Measurements from ENCODE around the gene DHRS1. TPM values are rescaled to one million over a fixed set of nuclear protein-coding genes. Genes with fewer than 3 reads are reported as not detected.

Gene DHRS1
- total RNA-seq, 1 donor from 2014 or later = 28.0 TPM

GRCh38 chr14:24255931-24256711 is 43.5 kb downstream of the DHRS1 start:
- no peak overlapping the region for H3K27ac ChIP-seq
- no peaks in the 10 kb centered on the region for H3K9me3 ChIP-seq
- intact Hi-C loops (cut with DNase I) = no loop called here
- DNase-seq (no peak), ATAC-seq (no peak)
- no peaks in the 10 kb centered on the region for H3K27me3 ChIP-seq
- H3K36me3 ChIP-seq = peaks cover 10% of the 10 kb centered on the region
- no peak for TF ChIP-seq CTCF (IDR thresholded peaks at IDR 0.05)
- no peak overlapping the region for H3K4me3 ChIP-seq
- peaks cover 5% of the 10 kb centered on the region for H3K4me1 ChIP-seq

GRCh38 chr14:24255438-24255837 is 44.1 kb downstream of the DHRS1 start:
- DNase-seq = no peak
- intact Hi-C loops (cut with DNase I) = no loop called here
- H3K4me3 ChIP-seq = no peak overlapping the region
- H3K36me3 ChIP-seq = peaks cover 10% of the 10 kb centered on the region
- no peak for TF ChIP-seq CTCF (IDR thresholded peaks at IDR 0.05)
- H3K27ac ChIP-seq = no peak overlapping the region
- no peaks in the 10 kb centered on the region for H3K27me3 ChIP-seq
- H3K9me3 ChIP-seq = no peaks in the 10 kb centered on the region
- peaks cover 5% of the 10 kb centered on the region for H3K4me1 ChIP-seq
- ATAC-seq = no peak

- intact Hi-C loops (cut with DNase I) = no loop called here
- DNase-seq (no peak), ATAC-seq (no peak)
- Histone ChIP-seq H3K4me3 (no peak overlapping the region), H3K4me1 (peaks cover 5% of the 10 kb centered on the region), H3K9me3 (no peaks in the 10 kb centered on the region), H3K36me3 (peaks cover 10% of the 10 kb centered on the region), H3K27ac (no peak overlapping the region), H3K27me3 (no peaks in the 10 kb centered on the region)
- TF ChIP-seq CTCF (IDR thresholded peaks at IDR 0.05) = no peak
Measured at GRCh38 chr14:24254630-24255392, 44.8 kb downstream of the DHRS1 start.

GRCh38 chr14:24253936-24254335 is 45.6 kb downstream of the DHRS1 start:
- no peak for TF ChIP-seq CTCF (IDR thresholded peaks at IDR 0.05)

GRCh38 chr14:24252289-24253124 is 47.1 kb downstream of the DHRS1 start:
- intact Hi-C loops (cut with DNase I) = no loop called here
- Histone ChIP-seq H3K27ac (peak overlapping the region; percentile 18), H3K36me3 (peaks cover 10% of the 10 kb centered on the region), H3K4me3 (no peak overlapping the region), H3K27me3 (no peaks in the 10 kb centered on the region), H3K4me1 (no peaks in the 10 kb centered on the region), H3K9me3 (no peaks in the 10 kb centered on the region)
- ATAC-seq = no peak
- DNase-seq = peak; percentile 48
- no peak for TF ChIP-seq CTCF (IDR thresholded peaks at IDR 0.05)

More at GRCh38 chr14:24253936-24254335, 45.6 kb downstream of the DHRS1 start:
- DNase-seq = no peak
- no peak overlapping the region for H3K4me3 ChIP-seq
- intact Hi-C loops (cut with DNase I) = no loop called here
- H3K36me3 ChIP-seq = peaks cover 10% of the 10 kb centered on the region
- H3K27ac ChIP-seq = no peak overlapping the region
- H3K4me1 ChIP-seq = peaks cover 2% of the 10 kb centered on the region
- no peak for ATAC-seq
- no peaks in the 10 kb centered on the region for H3K9me3 ChIP-seq
- H3K27me3 ChIP-seq = no peaks in the 10 kb centered on the region
